Peyer's patch (tissue), 4 donors: Measurements from ENCODE around the gene RBM41. TPM values are rescaled to one million over a fixed set of nuclear protein-coding genes. Genes with fewer than 3 reads are reported as not detected.
"Not testable (repeated sequence)": the region's sequence is repeated elsewhere in the genome, so short reads cannot be mapped to it uniquely, and the experiment has no call there.

Experiments
- DNase-seq, 3 donors: peaks; one replicate each; pipeline ENCODE4 v3.0.0-alpha.2; 2017 to 2019
- H3K27ac ChIP-seq, 4 donors: fragments of 200-600 bp; sonication (generic); one replicate each; pipeline ENCODE4 v1.5.1; 2016 to 2019
- H3K27me3 ChIP-seq, 2 donors: fragments of 200-600 bp; sonication (generic); one replicate each; pipeline ENCODE4 v1.5.1; 2019
- H3K36me3 ChIP-seq, 3 donors: fragments of 200-600 bp; sonication (generic); one replicate each; pipeline ENCODE4 v1.5.1; 2016 to 2019
- H3K4me1 ChIP-seq, 4 donors: fragments of 200-600 bp; sonication (generic); one replicate each; pipeline ENCODE4 v1.5.1; 2016 to 2019
- H3K4me3 ChIP-seq, 4 donors: fragments of 200-600 bp; sonication (generic); 1 replicate in 3 of 4; 2 replicates in 1 of 4; pipeline ENCODE4 v1.5.1; 2016 to 2019; ENCODE audit warnings: mild to moderate bottlenecking in 1 of 4
- H3K9me3 ChIP-seq, 4 donors: fragments of 200-600 bp; sonication (generic); one replicate each; pipeline ENCODE4 v1.5.1; 2016 to 2019; ENCODE audit warnings: mild to moderate bottlenecking in 1 of 4
- POLR2A ChIP-seq, 2 donors: fragments of 450-650 bp; IDR thresholded peaks; one replicate each; pipeline ENCODE4 v1.5.1; 2017; ENCODE audit warnings: antibody characterized with exemption in 2 of 2, mild to moderate bottlenecking in 2 of 2, moderate library complexity in 2 of 2
- total RNA-seq, 4 donors: library from RNA; depleted of rRNA; stranded (reverse); fragments of >200 nt; gene quantifications; one replicate each; pipeline ENCODE4 v1.1.0, GENCODE V29; 2016
- TF ChIP-seq, protein P1 (sequence below), 6 experiments: fragments of 450-650 bp in 4 of 6; fragments of 200-600 bp in 2 of 6; sonication (generic) in 1 of 6; IDR thresholded peaks; one replicate each; pipeline ENCODE4 v1.5.1; 2017 to 2019; ENCODE audit warnings: antibody characterized with exemption in 6 of 6, mild to moderate bottlenecking in 3 of 6, moderate library complexity in 1 of 6

Gene RBM41
- 10 to 100 TPM; 27.8 to 46.2 (median 37.8) TPM for total RNA-seq

DNA sequence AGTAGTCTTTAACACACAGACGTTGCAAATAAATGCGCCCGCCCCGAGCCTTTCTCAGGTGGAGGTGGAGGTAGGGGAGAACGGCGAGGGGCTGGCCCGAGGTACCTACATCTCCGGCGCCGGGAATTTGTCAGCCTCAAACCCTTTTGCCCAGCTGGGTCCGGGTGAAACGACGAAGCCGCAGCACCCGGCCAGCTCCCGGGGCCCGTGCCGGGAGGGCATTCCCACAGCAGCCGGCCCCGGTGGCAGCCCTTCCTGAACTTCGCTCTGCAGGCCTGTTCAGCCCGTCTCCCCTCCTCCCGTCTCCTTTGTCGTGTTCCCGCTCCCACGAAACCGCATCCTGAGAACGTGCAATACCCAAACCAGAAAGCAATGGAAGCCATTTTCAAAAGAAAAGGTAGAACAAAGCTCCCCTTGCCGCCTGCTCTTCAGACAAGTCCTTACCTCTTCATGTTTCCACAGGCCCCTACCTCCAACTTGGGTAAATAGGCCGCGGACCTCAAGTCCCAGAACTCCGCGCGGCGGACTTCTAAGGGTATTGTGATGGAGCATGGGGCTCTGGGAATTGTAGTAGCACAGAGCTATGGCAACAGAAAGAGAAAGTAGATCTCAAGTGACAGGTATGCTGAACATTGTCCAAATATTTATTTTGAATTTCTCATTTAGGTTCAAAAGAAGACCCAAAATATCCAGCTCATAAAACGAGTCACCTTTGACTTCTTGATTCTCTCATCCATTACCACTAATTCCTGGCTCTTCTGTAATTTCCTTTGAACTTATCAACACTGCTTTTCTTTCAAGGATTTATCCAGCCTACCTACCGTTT lies at the start of gene RBM41:
RBM41 (minus strand) TSS at position 501 of the 826 bp plus-strand sequence; CDS start at position 452, 49 bp downstream.
- peak; percentile 77 to 92 (median 86) for DNase-seq
- H3K9me3 ChIP-seq, result no peaks in the 10 kb centered on the region
- H3K27me3 ChIP-seq, result no peaks in the 10 kb centered on the region
- H3K4me3 ChIP-seq, result peak within 1 kb of the TSS; percentile 50 to 70 (median 58)
- H3K27ac ChIP-seq, result peak within 1 kb of the TSS; percentile 55 to 69 (median 66)
- peaks cover 0 to 4% (median 0%) of the 10 kb centered on the region in 4 donors for H3K4me1 ChIP-seq
- TF ChIP-seq, protein P1, sequence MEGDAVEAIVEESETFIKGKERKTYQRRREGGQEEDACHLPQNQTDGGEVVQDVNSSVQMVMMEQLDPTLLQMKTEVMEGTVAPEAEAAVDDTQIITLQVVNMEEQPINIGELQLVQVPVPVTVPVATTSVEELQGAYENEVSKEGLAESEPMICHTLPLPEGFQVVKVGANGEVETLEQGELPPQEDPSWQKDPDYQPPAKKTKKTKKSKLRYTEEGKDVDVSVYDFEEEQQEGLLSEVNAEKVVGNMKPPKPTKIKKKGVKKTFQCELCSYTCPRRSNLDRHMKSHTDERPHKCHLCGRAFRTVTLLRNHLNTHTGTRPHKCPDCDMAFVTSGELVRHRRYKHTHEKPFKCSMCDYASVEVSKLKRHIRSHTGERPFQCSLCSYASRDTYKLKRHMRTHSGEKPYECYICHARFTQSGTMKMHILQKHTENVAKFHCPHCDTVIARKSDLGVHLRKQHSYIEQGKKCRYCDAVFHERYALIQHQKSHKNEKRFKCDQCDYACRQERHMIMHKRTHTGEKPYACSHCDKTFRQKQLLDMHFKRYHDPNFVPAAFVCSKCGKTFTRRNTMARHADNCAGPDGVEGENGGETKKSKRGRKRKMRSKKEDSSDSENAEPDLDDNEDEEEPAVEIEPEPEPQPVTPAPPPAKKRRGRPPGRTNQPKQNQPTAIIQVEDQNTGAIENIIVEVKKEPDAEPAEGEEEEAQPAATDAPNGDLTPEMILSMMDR (IDR thresholded peaks at IDR 0.05), result no peak
- TF ChIP-seq POLR2A (IDR thresholded peaks at IDR 0.05), result no peak
- peaks cover 0 to 21% (median 0%) of the 10 kb centered on the region in 3 donors for H3K36me3 ChIP-seq

DNA sequence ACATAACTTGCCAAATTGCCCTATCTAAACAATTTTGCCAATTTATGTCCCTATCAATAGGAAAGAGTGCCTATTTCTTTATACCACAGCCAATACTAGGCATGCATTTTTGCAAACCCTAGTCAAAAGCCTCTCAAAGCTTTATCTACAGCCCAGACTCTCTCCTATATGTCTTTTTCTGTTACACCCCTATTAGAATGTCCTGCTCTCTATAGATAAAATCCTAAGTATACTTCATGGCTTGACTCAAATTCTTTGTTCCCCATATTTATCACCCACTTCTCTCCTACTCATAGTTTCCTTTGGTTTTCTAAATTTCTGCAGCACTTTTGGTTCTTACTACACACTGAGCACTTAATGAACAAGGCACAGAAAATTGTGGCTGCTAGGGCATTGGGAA lies 49.6 kb upstream of the RBM41 start:
- no peaks in the 10 kb centered on the region for H3K9me3 ChIP-seq
- no peaks in the 10 kb centered on the region for H3K27me3 ChIP-seq
- no peak for DNase-seq
- H3K4me1 ChIP-seq, result no peaks in the 10 kb centered on the region
- H3K4me3 ChIP-seq, result no peak overlapping the region
- H3K36me3 ChIP-seq, result no peaks in the 10 kb centered on the region
- TF ChIP-seq POLR2A (IDR thresholded peaks at IDR 0.05), result no peak
- TF ChIP-seq, protein P1 (IDR thresholded peaks at IDR 0.05), result no peak
- H3K27ac ChIP-seq, result no peak overlapping the region

DNA sequence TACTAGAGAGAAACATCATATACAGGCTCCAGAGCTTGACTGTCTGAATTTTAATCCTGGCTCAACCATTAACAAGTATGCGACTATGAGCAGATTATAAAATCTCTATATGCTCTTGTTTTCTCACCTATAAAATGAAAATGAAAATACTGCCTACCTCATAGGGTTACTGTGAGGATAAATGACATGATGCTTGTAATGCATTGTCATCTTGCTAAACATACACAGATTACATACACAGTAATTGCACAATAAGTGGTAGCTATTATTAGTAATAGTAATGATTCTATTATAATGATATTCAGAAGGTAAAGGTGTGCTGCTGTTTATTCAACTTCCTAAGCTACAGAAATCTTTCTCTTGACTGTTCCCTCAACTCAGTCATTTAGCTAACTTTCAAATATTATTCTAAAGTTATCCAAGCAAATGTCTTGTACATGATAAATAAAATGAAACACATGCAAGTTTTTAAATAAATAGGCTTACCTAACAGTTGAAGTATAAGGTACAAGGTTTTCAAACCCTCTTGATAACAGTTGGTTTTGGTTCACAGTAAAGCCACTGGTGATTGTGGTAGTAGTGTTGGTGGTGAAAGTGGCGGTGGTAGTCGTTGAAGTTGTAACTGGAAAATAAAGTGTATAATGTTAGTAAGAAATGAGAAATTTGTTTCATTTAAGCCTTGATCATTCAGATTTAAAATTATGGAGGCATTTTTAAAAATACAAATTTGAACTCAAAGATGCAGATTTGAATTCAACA lies 48.7 kb upstream of the RBM41 start:
- Histone ChIP-seq H3K4me3 (no peak overlapping the region), H3K27ac (no peak overlapping the region), H3K27me3 (no peaks in the 10 kb centered on the region), H3K9me3 (no peaks in the 10 kb centered on the region), H3K36me3 (no peaks in the 10 kb centered on the region), H3K4me1 (no peaks in the 10 kb centered on the region)
- no peak for TF ChIP-seq POLR2A (IDR thresholded peaks at IDR 0.05)
- TF ChIP-seq, protein P1 (IDR thresholded peaks at IDR 0.05), result no peak
- no peak for DNase-seq

DNA sequence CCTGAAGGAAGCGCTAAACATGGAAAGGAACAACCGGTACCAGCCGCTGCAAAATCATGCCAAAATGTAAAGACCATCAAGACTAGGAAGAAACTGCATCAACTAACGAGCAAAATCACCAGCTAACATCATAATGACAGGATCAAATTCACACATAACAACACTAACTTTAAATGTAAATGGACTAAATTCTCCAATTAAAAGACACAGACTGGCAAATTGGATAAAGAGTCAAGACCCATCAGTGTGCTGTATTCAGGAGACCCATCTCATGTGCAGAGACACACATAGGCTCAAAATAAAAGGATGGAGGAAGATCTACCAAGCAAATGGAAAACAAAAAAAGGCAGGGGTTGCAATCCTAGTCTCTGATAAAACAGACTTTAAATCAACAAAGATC lies 39.0 kb upstream of the RBM41 start:
- not testable (repeated sequence) for H3K36me3 ChIP-seq, H3K4me1 ChIP-seq, DNase-seq, H3K27ac ChIP-seq, H3K27me3 ChIP-seq, H3K9me3 ChIP-seq, H3K4me3 ChIP-seq

DNA sequence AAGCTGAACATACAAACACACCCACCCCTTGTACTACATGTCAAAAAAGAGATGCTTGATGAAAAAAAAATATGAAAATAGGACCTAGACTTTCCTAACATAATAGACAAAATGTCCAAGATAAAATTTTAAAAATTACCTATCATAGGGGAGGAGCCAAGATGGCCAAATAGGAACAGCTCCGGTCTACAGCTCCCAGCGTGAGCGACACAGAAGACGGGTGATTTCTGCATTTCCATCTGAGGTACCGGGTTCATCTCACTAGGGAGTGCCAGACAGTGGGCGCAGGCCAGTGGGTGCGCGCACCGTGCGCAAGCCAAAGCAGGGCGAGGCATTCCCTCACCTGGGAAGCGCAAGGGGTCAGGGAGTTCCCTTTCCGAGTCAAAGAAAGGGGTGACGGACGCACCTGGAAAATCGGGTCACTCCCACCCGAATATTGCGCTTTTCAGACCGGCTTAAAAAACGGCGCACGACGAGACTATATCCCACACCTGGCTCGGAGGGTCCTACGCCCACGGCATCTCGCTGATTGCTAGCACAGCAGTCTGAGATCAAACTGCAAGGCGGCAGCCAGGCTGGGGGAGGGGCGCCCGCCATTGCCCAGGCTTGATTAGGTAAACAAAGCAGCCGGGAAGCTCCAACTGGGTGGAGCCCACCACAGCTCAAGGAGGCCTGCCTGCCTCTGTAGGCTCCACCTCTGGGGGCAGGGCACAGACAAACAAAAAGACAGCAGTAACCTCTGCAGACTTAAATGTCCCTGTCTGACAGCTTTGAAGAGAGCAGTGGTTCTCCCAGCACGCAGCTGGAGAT lies 37.2 kb upstream of the RBM41 start:
- peak overlapping the region in 2 of 4 donors; percentile 36 to 48 for H3K4me3 ChIP-seq

DNA sequence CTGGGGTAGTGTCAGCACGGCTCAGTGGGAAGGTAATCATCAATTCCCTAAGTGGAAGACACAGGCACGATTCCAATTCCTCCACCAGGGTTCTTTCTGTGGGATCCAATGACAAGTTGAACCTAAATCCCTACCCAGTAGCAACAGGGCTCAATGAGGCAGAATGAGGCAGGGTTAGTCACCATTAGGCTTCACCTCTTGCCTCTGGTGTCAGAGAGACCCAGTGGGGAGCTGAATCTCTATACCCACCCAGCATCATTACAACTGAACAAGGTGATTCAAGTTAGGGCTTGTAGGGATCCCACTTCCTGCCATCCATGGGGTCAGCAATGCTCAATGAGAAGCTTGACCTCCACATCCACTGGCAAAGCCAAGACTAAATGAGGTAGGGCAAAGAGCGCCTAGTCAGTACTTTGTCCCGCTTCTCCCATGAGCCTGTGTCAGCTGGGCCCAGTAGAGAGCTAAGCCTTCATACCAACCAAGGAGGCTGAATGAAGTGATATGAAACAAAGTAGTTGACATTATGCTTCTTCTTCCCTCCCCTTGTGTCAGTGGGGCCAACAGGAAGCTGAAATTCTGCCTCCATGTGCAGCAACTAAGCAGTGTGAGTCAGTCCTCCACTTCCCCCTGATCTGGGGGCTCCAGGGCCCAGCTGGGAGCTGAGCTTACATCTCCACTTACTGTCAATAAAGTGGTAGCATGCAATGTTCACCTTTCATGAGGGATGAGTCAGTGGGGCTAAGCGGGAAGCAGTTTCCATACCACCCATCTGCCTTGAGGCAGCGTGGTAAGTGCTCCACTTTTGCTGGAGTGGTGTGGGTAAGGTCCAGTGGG lies 36.4 kb upstream of the RBM41 start:
- Histone ChIP-seq H3K4me1 (no peaks in the 10 kb centered on the region), H3K9me3 (no peaks in the 10 kb centered on the region), H3K27me3 (no peaks in the 10 kb centered on the region), H3K4me3 (no peak overlapping the region), H3K36me3 (no peaks in the 10 kb centered on the region), H3K27ac (no peak overlapping the region)
- DNase-seq, result no peak
- TF ChIP-seq POLR2A (IDR thresholded peaks at IDR 0.05), result no peak
- TF ChIP-seq, protein P1 (IDR thresholded peaks at IDR 0.05), result no peak

More for the DNA sequence above, 37.2 kb upstream of the RBM41 start:
- DNase-seq, H3K27ac ChIP-seq, H3K36me3 ChIP-seq, H3K9me3 ChIP-seq, H3K27me3 ChIP-seq, H3K4me1 ChIP-seq: not testable (repeated sequence)
